H1 (cell line): ENCODE measurements around the gene CA5A. TPM values are rescaled to one million over a fixed set of nuclear protein-coding genes. Genes with fewer than 3 reads are reported as not detected.
A peak's percentile ranks its signal among the peaks of the same experiment; 100 is the strongest.

ENCODE experiments used
- CTCF ChIA-PET: fragments of 300-600 bp; sonication (Branson Sonifier 250); formaldehyde crosslinking; loops from one replicate; lab custom pipeline; 2021; ENCODE audit not compliant: partially characterized antibody; lab: Charles Lee
- POLR2A ChIA-PET: fragments of 300-600 bp; sonication (Branson Sonifier 250); formaldehyde crosslinking; loops from one replicate; lab custom pipeline; 2021; ENCODE audit warnings: inconsistent platforms; ENCODE audit not compliant: partially characterized antibody; lab: Charles Lee
- DNase-seq, 2 experiments: peaks; one replicate each; pipeline versions ENCODE4 v3.0.0 to v3.0.0-alpha.2; 2010 to 2022; ENCODE audit warnings: low spot score in 2 of 2, low read depth in 1 of 2, mixed read lengths in 1 of 2
- FAIRE-seq: peaks from 2 replicates; lab custom pipeline; 2011; peaks lifted over from hg19 to GRCh38; lab: Jason Lieb, UNC
- H2AFZ ChIP-seq: 2 replicates; pipeline ENCODE4 v1.8.1; 2012; ENCODE audit warnings: low read length, inconsistent platforms
- H2AK5ac ChIP-seq: 2 replicates; pipeline ENCODE4 v1.6.1; 2013; ENCODE audit warnings: low read depth, low read length
- H2BK120ac ChIP-seq: replicated peaks from 2 replicates; pipeline ENCODE3; 2013; ENCODE audit warnings: low read depth, low read length, inconsistent platforms
- H2BK12ac ChIP-seq: 2 replicates; pipeline ENCODE4 v1.6.1; 2013; ENCODE audit warnings: low read depth, low read length
- H2BK15ac ChIP-seq: 2 replicates; pipeline ENCODE4 v1.6.1; 2013; ENCODE audit warnings: low read length
- H2BK20ac ChIP-seq: 2 replicates; pipeline ENCODE4 v1.6.1; 2013; ENCODE audit warnings: low read length
- H2BK5ac ChIP-seq: 2 replicates; pipeline ENCODE4 v1.6.1; 2013; ENCODE audit warnings: low read depth, low read length
- H3K14ac ChIP-seq: 2 replicates; pipeline ENCODE4 v1.6.1; 2013; ENCODE audit warnings: inconsistent platforms; ENCODE audit not compliant: insufficient read length
- H3K18ac ChIP-seq: 2 replicates; pipeline ENCODE4 v1.6.1; 2013; ENCODE audit warnings: low read length; ENCODE audit errors: extremely low read depth
- H3K23ac ChIP-seq: 2 replicates; pipeline ENCODE4 v1.6.1; 2013; ENCODE audit warnings: inconsistent platforms; ENCODE audit not compliant: insufficient read length
- H3K23me2 ChIP-seq: 2 replicates; pipeline ENCODE4 v1.6.1; 2013; ENCODE audit warnings: low read depth, low read length
- H3K27ac ChIP-seq: 2 replicates; pipeline ENCODE4 v1.6.1; 2011; ENCODE audit warnings: low read depth, low read length, inconsistent platforms
- H3K27me3 ChIP-seq, 4 experiments: replicated peaks in 1 of 4; 1 replicate in 1 of 4; 2 replicates in 3 of 4; pipeline versions ENCODE4 v1.6.1 to v1.8.1; 2011 to 2013; ENCODE audit warnings: low read length in 3 of 4, mild to moderate bottlenecking in 3 of 4, inconsistent platforms in 2 of 4, mixed read lengths in 2 of 4, moderate library complexity in 1 of 4; ENCODE audit not compliant: control insufficient read depth in 3 of 4, insufficient read depth in 3 of 4; ENCODE audit errors: extremely low read depth in 1 of 4
- H3K36me3 ChIP-seq, 4 experiments: 2 replicates each; pipeline versions ENCODE4 v1.6.1 to v1.8.1; 2011 to 2013; ENCODE audit warnings: mild to moderate bottlenecking in 4 of 4, low read length in 3 of 4, moderate library complexity in 2 of 4, control low read depth in 1 of 4, inconsistent platforms in 1 of 4; ENCODE audit not compliant: insufficient read depth in 4 of 4, control insufficient read depth in 2 of 4
- H3K4ac ChIP-seq: replicated peaks from 2 replicates; pipeline ENCODE3; 2013; ENCODE audit warnings: low read length, low read depth, mixed read lengths, inconsistent platforms; ENCODE audit not compliant: insufficient read length
- H3K4me1 ChIP-seq, 4 experiments: replicated peaks in 1 of 4; 1 replicate in 1 of 4; 2 replicates in 3 of 4; pipeline versions ENCODE4 v1.6.1 to v1.8.1; 2011 to 2013; ENCODE audit warnings: low read length in 3 of 4, inconsistent platforms in 2 of 4, mixed read lengths in 1 of 4; ENCODE audit not compliant: insufficient read depth in 4 of 4, control insufficient read depth in 3 of 4
- H3K4me2 ChIP-seq, 2 experiments: 2 replicates each; pipeline versions ENCODE4 v1.6.1 to v1.8.1; 2011 to 2013; ENCODE audit warnings: low read depth in 2 of 2, low read length in 2 of 2, control low read depth in 1 of 2, inconsistent platforms in 1 of 2, mild to moderate bottlenecking in 1 of 2; ENCODE audit not compliant: insufficient read depth in 1 of 2
- H3K4me3 ChIP-seq, 4 experiments: fragments of 200-600, 300-600 bp in 1 of 4; sonication (generic), shearing (Covaris generic), sonication (Bioruptor Twin) in 1 of 4; 2 replicates each; pipeline versions ENCODE4 v1.5.1 to v1.8.1; 2011 to 2016; ENCODE audit warnings: low read length in 4 of 4, low read depth in 3 of 4, control low read depth in 2 of 4, inconsistent platforms in 2 of 4, mild to moderate bottlenecking in 2 of 4, mixed read lengths in 1 of 4, moderate library complexity in 1 of 4; ENCODE audit not compliant: insufficient read depth in 2 of 4; ENCODE audit errors: extremely low read depth in 1 of 4
- H3K56ac ChIP-seq: replicated peaks from 2 replicates; pipeline ENCODE3; 2013; ENCODE audit warnings: low read depth, mild to moderate bottlenecking, mixed read lengths, low read length, inconsistent platforms; ENCODE audit not compliant: insufficient read length
- H3K79me1 ChIP-seq: 2 replicates; pipeline ENCODE4 v1.6.1; 2013; ENCODE audit warnings: low read depth, low read length, control low read depth
- H3K79me2 ChIP-seq, 2 experiments: 2 replicates each; pipeline versions ENCODE4 v1.6.1 to v1.8.1; 2012 to 2013; ENCODE audit warnings: low read length in 2 of 2, mild to moderate bottlenecking in 2 of 2, inconsistent platforms in 1 of 2; ENCODE audit not compliant: insufficient read depth in 2 of 2, control insufficient read depth in 1 of 2
- H3K9ac ChIP-seq, 4 experiments: replicated peaks in 1 of 4; 1 replicate in 1 of 4; 2 replicates in 3 of 4; pipeline versions ENCODE4 v1.6.1 to v1.8.1; 2011 to 2013; ENCODE audit warnings: low read depth in 3 of 4, low read length in 3 of 4, control low read depth in 2 of 4, mild to moderate bottlenecking in 2 of 4, moderate library complexity in 2 of 4, inconsistent platforms in 1 of 4; ENCODE audit errors: extremely low read depth in 1 of 4
- H3K9me3 ChIP-seq, 2 experiments: 2 replicates each; pipeline versions ENCODE4 v1.6.1 to v1.8.1; 2012 to 2013; ENCODE audit warnings: mild to moderate bottlenecking in 2 of 2, moderate library complexity in 2 of 2, control low read depth in 1 of 2, inconsistent platforms in 1 of 2, low read depth in 1 of 2, low read length in 1 of 2, mixed read lengths in 1 of 2; ENCODE audit not compliant: insufficient read depth in 2 of 2
- H4K20me1 ChIP-seq, 2 experiments: replicated peaks in 1 of 2; 2 replicates each; pipeline versions ENCODE3 to v1.8.1; 2011 to 2013; ENCODE audit warnings: inconsistent platforms in 2 of 2, low read length in 2 of 2, mild to moderate bottlenecking in 1 of 2; ENCODE audit not compliant: insufficient read depth in 2 of 2, control insufficient read depth in 1 of 2
- H4K5ac ChIP-seq: 2 replicates; pipeline ENCODE4 v1.6.1; 2013; ENCODE audit warnings: low read length, low read depth, mixed read lengths, inconsistent platforms; ENCODE audit not compliant: insufficient read length
- H4K8ac ChIP-seq: 2 replicates; pipeline ENCODE4 v1.8.0; 2013; ENCODE audit warnings: mild to moderate bottlenecking, moderate library complexity, low read length, inconsistent platforms; ENCODE audit not compliant: insufficient read depth; ENCODE audit errors: extremely low read depth
- H4K91ac ChIP-seq: replicated peaks from 2 replicates; pipeline ENCODE3; 2013; ENCODE audit warnings: low read length, mixed read lengths, inconsistent platforms; ENCODE audit not compliant: insufficient read length
- CBX8 ChIP-seq: fragments of 300-800, 300-1000 bp; sonication (generic); IDR thresholded peaks from 2 replicates; pipeline ENCODE4 v1.7.1; 2016; ENCODE audit warnings: low read depth, low read length, borderline replicate concordance
- CHD2 ChIP-seq: IDR thresholded peaks from 2 replicates; pipeline ENCODE4 v1.6.1; 2012; ENCODE audit warnings: low read length, improper control_type of control experiment
- HDAC6 ChIP-seq: IDR thresholded peaks from one replicate; pipeline ENCODE4 v1.7.1; 2012; ENCODE audit warnings: low read depth, mild to moderate bottlenecking, inconsistent platforms, low read length, moderate library complexity
- PHF8 ChIP-seq: fragments of 200-600 bp; sonication (generic); conservative IDR thresholded peaks from 2 replicates; pipeline ENCODE4 v1.7.1; 2012; ENCODE audit warnings: low read depth, mild to moderate bottlenecking, inconsistent platforms, low read length, moderate library complexity
- TAF7 ChIP-seq: optimal IDR thresholded peaks from 2 replicates; pipeline ENCODE3; 2011; ENCODE audit warnings: low read depth, mild to moderate bottlenecking, inconsistent platforms, low read length, moderate library complexity, borderline replicate concordance
- WGBS, 2 experiments: shearing (Covaris generic) in 1 of 2; methylation state at CpG; one replicate each; pipeline versions ENCODE4 v1.1.6 to v1.1.7; 2013 to 2015; ENCODE audit warnings: low lambda C conversion rate in 2 of 2, mixed read lengths in 2 of 2, inconsistent platforms in 1 of 2, low coverage in 1 of 2, missing lambda C conversion rate in 1 of 2; ENCODE audit not compliant: insufficient replicate concordance in 2 of 2, insufficient coverage in 1 of 2, insufficient read length in 1 of 2; ENCODE audit errors: extremely low coverage in 1 of 2, missing lambda C conversion rate in 1 of 2; 5-methylcytosine and 5-hydroxymethylcytosine counted together
- polyA plus RNA-seq, 7 experiments: library from polyadenylated mRNA; depleted of rRNA in 3 of 7; stranded (reverse) in 5 of 7; unstranded in 2 of 7; fragments of >200 nt in 5 of 7; fragments of 200-250 nt in 2 of 7; gene quantifications; 1 replicate in 5 of 7; 2 replicates in 1 of 7; 4 replicates in 1 of 7; pipeline versions ENCODE4 v1.2.1 to v1.2.3, GENCODE V29; 2011 to 2013; ENCODE audit warnings: missing spikeins in 2 of 7, mixed read lengths in 2 of 7
- total RNA-seq: library from RNA; stranded (reverse); fragmentation: NEBNext Ultra II Directional; extraction: Animal tissue kit (Norgen Biotek cat#: 25700); gene quantifications from 2 replicates; pipeline ENCODE4 v1.2.1, GENCODE V29; 2021
- TF ChIP-seq, protein P1 (sequence below): IDR thresholded peaks from 2 replicates; pipeline ENCODE4 v1.6.1; 2012; ENCODE audit warnings: inconsistent platforms

CA5A gene
- total and polyA plus RNA-seq, 2 of the 8 experiments (the other 6 are each of a cell fraction or from before 2014, with no cell fraction given), result not detected

DNA sequence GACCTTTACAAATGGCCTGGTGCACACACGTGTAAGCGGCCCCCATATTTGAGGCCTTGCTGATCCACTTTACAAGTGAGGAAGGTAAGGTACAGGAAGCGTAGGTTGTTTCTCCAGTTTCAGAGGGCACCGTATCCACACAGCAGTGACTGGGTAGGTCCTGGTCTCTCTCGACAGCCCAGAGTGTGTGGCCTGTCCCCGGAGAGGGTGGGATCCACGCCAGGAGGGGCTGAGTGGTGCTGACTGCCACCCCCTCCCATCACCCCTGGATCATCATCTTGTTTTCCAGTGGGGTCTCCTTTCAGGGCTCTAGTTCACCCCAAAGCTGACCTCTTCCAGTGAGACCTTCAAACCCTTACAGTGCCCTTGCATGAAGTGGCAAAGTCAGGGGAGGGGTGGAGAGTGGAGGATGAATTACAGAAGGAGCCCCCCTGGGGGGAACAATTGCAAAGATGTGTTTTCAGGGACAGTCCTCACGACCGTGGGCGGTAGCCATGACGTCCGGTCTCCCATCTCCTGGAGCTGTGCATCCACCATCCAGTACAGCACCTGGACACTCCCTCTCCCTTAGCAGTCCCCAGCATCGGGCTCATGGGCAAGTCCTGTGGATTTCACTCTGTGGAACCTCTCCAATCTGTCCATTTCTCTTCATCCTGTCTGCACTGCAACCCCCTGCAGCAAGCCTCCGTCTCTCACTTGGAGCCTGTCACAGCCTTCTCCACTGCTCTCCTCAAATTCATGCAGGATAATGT is 10.4 kb upstream of the CA5A start:
- 0 out of 2 replicates have a peak overlapping the region, but pooled peaks have one; percentile 23 for H3K27ac ChIP-seq
- peaks cover under 1% of the 10 kb centered on the region; the same call in 1 of the 2 replicates for H3K23me2 ChIP-seq
- H3K4ac ChIP-seq, result no peak overlapping the region
- no peaks in the 10 kb centered on the region for H4K20me1 ChIP-seq
- H3K79me1 ChIP-seq, result no peaks in the 10 kb centered on the region; the same call in 1 of the 2 replicates
- peak overlapping the region; percentile 10 for H4K5ac ChIP-seq
- no peak overlapping the region for H2BK120ac ChIP-seq
- no peaks in the 10 kb centered on the region for H3K9me3 ChIP-seq
- no peak overlapping the region for H4K8ac ChIP-seq
- ChIA-PET CTCF (interaction anchor here (0.7 kb wide), 1 partner anchor 14 kb away, joined by 3 read pairs; no protein-coding TSS in a partner anchor), POLR2A (no interaction called here)
- peaks cover 5 to 17% (median 10%) of the 10 kb centered on the region in 4 experiments for H3K4me1 ChIP-seq
- H3K36me3 ChIP-seq, result no peaks in the 10 kb centered on the region
- H4K91ac ChIP-seq, result peak overlapping the region; percentile 29
- no peaks in the 10 kb centered on the region for H3K27me3 ChIP-seq
- H2AFZ ChIP-seq, result peak overlapping the region; percentile 23; the same call in 1 of the 2 replicates
- no peak overlapping the region for H3K4me3 ChIP-seq
- H3K14ac ChIP-seq, result no peak overlapping the region
- H3K79me2 ChIP-seq, result peaks cover 0 to 1% of the 10 kb centered on the region in 2 experiments; a peak in 2 of 4 replicates
- peak overlapping the region; percentile 53; the same call in 1 of the 2 replicates for H2AK5ac ChIP-seq
- peak overlapping the region in 1 of 4 experiments; percentile 33; a peak in 4 of 7 replicates for H3K9ac ChIP-seq
- peak overlapping the region; percentile 83 for H3K18ac ChIP-seq
- H2BK12ac ChIP-seq, result peak overlapping the region; percentile 95
- H2BK5ac ChIP-seq, result peak overlapping the region; percentile 52; the same call in 1 of the 2 replicates
- FAIRE-seq (no peak), DNase-seq (no peak)
- peak overlapping the region in 1 of 2 experiments; percentile 47; a peak in 2 of 4 replicates for H3K4me2 ChIP-seq
- WGBS, 2 experiments, result 92% methylated on average over 14 of the region's 14 CpGs; no CpG with 5 or more reads in 1 of the 2 experiments
- H3K56ac ChIP-seq, result no peak overlapping the region
- H3K23ac ChIP-seq, result no peak overlapping the region
- TF ChIP-seq HDAC6, result no peak
- TF ChIP-seq TAF7, result no peak
- no peak for TF ChIP-seq CBX8
- TF ChIP-seq, protein P1, sequence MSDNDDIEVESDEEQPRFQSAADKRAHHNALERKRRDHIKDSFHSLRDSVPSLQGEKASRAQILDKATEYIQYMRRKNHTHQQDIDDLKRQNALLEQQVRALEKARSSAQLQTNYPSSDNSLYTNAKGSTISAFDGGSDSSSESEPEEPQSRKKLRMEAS, result no peak
- no peak for TF ChIP-seq CHD2
- TF ChIP-seq PHF8, result no peak
- peak overlapping the region; percentile 48; the same call in 1 of the 2 replicates for H2BK20ac ChIP-seq
- no peak overlapping the region for H2BK15ac ChIP-seq
